Neural cell (in vitro differentiated cells): ENCODE measurements around the gene PRSS33.

Experiments used
- EP300 ChIP-seq: fragments of 450-650 bp; conservative IDR thresholded peaks from 2 replicates; pipeline ENCODE4 v1.6.1; 2014; ENCODE audit warnings: antibody characterized with exemption, mild to moderate bottlenecking, moderate library complexity; ENCODE audit not compliant: poor library complexity, severe bottlenecking
- EZH2 ChIP-seq: fragments of 200-600, 300-800 bp; shearing (Covaris generic), sonication (generic); IDR thresholded peaks from 2 replicates; pipeline ENCODE4 v1.6.1; 2014; ENCODE audit warnings: antibody characterized with exemption, low read length, borderline replicate concordance, mild to moderate bottlenecking; ENCODE audit not compliant: insufficient read depth, poor library complexity, severe bottlenecking
- RAD21 ChIP-seq: fragments of 450-650 bp; conservative IDR thresholded peaks from 2 replicates; pipeline ENCODE4 v1.6.1; 2014; ENCODE audit warnings: antibody characterized with exemption, mild to moderate bottlenecking, moderate library complexity
- SMC3 ChIP-seq: fragments of 450-650 bp; conservative IDR thresholded peaks from 2 replicates; pipeline ENCODE4 v1.6.1; 2014; ENCODE audit warnings: antibody characterized with exemption, mild to moderate bottlenecking, moderate library complexity; ENCODE audit not compliant: poor library complexity
- TF ChIP-seq, protein P1 (sequence below): IDR thresholded peaks from 2 replicates; pipeline ENCODE4 v1.6.1; 2012; ENCODE audit warnings: borderline replicate concordance
- TF ChIP-seq, protein P2 (sequence below): fragments of 450-650 bp; IDR thresholded peaks from 2 replicates; pipeline ENCODE4 v1.5.1; 2014; ENCODE audit warnings: antibody characterized with exemption, mild to moderate bottlenecking, moderate library complexity; ENCODE audit not compliant: poor library complexity, severe bottlenecking

DNA sequence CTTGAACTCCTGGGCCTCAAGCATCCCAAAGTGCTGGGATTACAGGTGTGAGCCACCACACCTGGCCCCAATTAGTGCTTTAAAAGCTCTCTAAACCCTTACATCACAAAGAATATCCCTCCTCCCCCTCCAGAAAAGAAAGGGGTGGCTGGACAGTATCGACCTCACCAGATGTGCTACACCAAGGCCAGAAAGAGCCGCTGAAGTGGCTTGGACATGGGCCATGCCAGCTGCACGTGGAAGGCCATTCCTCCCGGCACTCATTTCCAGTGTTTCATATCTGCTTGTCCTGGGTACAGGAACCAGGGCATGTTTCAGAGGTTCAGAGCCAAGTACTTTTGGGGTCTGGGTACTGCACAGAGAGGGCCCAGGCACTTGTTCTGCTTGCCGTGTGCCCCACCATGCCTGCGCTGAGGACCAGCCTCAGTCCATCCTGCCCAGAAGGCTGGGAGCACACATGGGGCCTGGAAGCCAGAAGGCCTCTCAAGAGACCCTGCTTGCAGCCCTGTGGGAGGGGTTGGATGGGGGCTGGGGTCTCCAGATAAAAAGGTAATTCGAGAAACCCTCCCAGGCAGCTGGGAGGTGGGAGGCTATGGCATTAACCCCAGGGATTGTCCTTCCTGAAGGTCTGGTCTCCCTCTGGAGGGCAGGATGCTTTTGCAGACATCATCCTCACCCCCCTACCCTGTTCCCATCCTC, 38.5 kb downstream of the PRSS33 start:
- TF ChIP-seq, protein P1, sequence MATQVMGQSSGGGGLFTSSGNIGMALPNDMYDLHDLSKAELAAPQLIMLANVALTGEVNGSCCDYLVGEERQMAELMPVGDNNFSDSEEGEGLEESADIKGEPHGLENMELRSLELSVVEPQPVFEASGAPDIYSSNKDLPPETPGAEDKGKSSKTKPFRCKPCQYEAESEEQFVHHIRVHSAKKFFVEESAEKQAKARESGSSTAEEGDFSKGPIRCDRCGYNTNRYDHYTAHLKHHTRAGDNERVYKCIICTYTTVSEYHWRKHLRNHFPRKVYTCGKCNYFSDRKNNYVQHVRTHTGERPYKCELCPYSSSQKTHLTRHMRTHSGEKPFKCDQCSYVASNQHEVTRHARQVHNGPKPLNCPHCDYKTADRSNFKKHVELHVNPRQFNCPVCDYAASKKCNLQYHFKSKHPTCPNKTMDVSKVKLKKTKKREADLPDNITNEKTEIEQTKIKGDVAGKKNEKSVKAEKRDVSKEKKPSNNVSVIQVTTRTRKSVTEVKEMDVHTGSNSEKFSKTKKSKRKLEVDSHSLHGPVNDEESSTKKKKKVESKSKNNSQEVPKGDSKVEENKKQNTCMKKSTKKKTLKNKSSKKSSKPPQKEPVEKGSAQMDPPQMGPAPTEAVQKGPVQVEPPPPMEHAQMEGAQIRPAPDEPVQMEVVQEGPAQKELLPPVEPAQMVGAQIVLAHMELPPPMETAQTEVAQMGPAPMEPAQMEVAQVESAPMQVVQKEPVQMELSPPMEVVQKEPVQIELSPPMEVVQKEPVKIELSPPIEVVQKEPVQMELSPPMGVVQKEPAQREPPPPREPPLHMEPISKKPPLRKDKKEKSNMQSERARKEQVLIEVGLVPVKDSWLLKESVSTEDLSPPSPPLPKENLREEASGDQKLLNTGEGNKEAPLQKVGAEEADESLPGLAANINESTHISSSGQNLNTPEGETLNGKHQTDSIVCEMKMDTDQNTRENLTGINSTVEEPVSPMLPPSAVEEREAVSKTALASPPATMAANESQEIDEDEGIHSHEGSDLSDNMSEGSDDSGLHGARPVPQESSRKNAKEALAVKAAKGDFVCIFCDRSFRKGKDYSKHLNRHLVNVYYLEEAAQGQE: no peak
- TF ChIP-seq, protein P2, sequence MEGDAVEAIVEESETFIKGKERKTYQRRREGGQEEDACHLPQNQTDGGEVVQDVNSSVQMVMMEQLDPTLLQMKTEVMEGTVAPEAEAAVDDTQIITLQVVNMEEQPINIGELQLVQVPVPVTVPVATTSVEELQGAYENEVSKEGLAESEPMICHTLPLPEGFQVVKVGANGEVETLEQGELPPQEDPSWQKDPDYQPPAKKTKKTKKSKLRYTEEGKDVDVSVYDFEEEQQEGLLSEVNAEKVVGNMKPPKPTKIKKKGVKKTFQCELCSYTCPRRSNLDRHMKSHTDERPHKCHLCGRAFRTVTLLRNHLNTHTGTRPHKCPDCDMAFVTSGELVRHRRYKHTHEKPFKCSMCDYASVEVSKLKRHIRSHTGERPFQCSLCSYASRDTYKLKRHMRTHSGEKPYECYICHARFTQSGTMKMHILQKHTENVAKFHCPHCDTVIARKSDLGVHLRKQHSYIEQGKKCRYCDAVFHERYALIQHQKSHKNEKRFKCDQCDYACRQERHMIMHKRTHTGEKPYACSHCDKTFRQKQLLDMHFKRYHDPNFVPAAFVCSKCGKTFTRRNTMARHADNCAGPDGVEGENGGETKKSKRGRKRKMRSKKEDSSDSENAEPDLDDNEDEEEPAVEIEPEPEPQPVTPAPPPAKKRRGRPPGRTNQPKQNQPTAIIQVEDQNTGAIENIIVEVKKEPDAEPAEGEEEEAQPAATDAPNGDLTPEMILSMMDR: no peak
- TF ChIP-seq EP300 (no peak), RAD21 (no peak), SMC3 (no peak), EZH2 (no peak)
